Skeletal muscle tissue (tissue), 4 donors: ENCODE measurements around the gene PPHLN1. TPM values are rescaled to one million over a fixed set of nuclear protein-coding genes. Genes with fewer than 3 reads are reported as not detected.
"Not testable (repeated sequence)": the region's sequence is repeated elsewhere in the genome, so short reads cannot be mapped to it uniquely, and the experiment has no call there.

Experiments used
- H3K27ac ChIP-seq: one replicate; pipeline ENCODE4 v1.7.0; 2013; ENCODE audit warnings: mild to moderate bottlenecking, low read depth, low read length, inconsistent platforms
- H3K27me3 ChIP-seq, 3 donors: one replicate each; pipeline ENCODE4 v1.7.0; 2013; ENCODE audit warnings: low read length in 3 of 3; ENCODE audit not compliant: control insufficient read depth in 3 of 3, insufficient read depth in 3 of 3
- H3K36me3 ChIP-seq, 3 donors: one replicate each; pipeline ENCODE4 v1.7.0; 2013; ENCODE audit warnings: low read length in 3 of 3; ENCODE audit not compliant: control insufficient read depth in 3 of 3, insufficient read depth in 3 of 3
- H3K4me1 ChIP-seq, 3 donors: one replicate each; pipeline ENCODE4 v1.7.0; 2013; ENCODE audit warnings: low read length in 3 of 3, mild to moderate bottlenecking in 3 of 3; ENCODE audit not compliant: control insufficient read depth in 3 of 3, insufficient read depth in 3 of 3
- H3K4me3 ChIP-seq, 3 donors: one replicate each; pipeline ENCODE4 v1.7.0; 2013; ENCODE audit warnings: low read length in 3 of 3
- H3K9ac ChIP-seq, 3 donors: one replicate each; pipeline ENCODE4 v1.7.0; 2013; ENCODE audit warnings: low read length in 3 of 3, mild to moderate bottlenecking in 3 of 3, moderate library complexity in 2 of 3, low read depth in 1 of 3
- H3K9me3 ChIP-seq, 3 donors: one replicate each; pipeline ENCODE4 v1.7.0; 2013; ENCODE audit warnings: low read length in 3 of 3; ENCODE audit not compliant: control insufficient read depth in 3 of 3
- total RNA-seq: library from RNA; depleted of rRNA; stranded (reverse); fragments of >200 nt; gene quantifications from one replicate; pipeline ENCODE4 v1.2.3, GENCODE V29; 2014
- donor health status: Osteomylitis.

Gene PPHLN1
- total RNA-seq, 1 donor from 2014 or later = 59.0 TPM

GRCh38 chr12:42364692-42365091 is 38.7 kb downstream of the PPHLN1 start:
- no peaks in the 10 kb centered on the region for H3K36me3 ChIP-seq

GRCh38 chr12:42365486-42365885 is 39.5 kb downstream of the PPHLN1 start:
- H3K4me1 ChIP-seq = no peaks in the 10 kb centered on the region
- no peaks in the 10 kb centered on the region for H3K36me3 ChIP-seq
- no peak overlapping the region for H3K9ac ChIP-seq
- H3K4me3 ChIP-seq = no peak overlapping the region
- no peaks in the 10 kb centered on the region for H3K9me3 ChIP-seq
- H3K27ac ChIP-seq = no peak overlapping the region
- H3K27me3 ChIP-seq = no peaks in the 10 kb centered on the region

More at GRCh38 chr12:42364692-42365091, 38.7 kb downstream of the PPHLN1 start:
- Histone ChIP-seq H3K27me3 (no peaks in the 10 kb centered on the region), H3K9ac (no peak overlapping the region), H3K9me3 (no peaks in the 10 kb centered on the region), H3K27ac (no peak overlapping the region), H3K4me1 (no peaks in the 10 kb centered on the region), H3K4me3 (no peak overlapping the region)

GRCh38 chr12:42370013-42370412 is 44.0 kb downstream of the PPHLN1 start:
- H3K36me3 ChIP-seq = peaks cover 0 to 2% (median 0%) of the 10 kb centered on the region in 3 donors
- H3K9me3 ChIP-seq = no peaks in the 10 kb centered on the region
- H3K9ac ChIP-seq = no peak overlapping the region
- no peak overlapping the region for H3K27ac ChIP-seq
- no peaks in the 10 kb centered on the region for H3K4me1 ChIP-seq
- no peaks in the 10 kb centered on the region for H3K27me3 ChIP-seq
- H3K4me3 ChIP-seq = no peak overlapping the region

DNA sequence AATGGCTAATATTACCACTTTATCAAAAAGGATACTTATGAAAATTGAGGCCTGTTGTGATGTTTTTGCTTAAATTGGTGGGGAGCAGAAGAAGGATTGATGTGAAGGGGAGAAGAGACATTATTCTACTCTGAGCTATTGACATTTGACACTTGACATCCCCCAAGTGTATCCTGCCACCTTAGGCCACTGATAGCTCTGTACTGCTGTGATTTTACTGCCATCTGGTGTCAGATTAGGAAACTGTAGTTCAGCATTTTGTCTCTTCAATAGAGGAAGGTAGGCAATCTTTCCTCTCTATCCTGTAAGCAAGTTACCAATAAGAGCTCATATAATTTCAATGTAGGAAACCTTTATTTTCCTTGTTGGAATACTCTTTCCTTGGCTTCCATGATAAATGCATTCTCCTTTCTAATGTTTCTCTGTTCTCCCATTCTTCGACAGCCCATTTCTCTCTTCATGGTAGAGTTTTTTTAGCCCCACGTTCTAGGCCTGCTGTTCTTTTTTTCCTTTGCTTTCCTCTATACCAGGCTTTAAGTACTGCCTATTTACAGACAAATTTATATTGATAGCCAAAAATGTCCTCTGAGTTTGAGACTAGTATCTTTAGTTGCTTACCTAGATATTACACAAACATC is 46.3 kb downstream of the PPHLN1 start:
- Histone ChIP-seq H3K4me3 (no peak overlapping the region), H3K9ac (no peak overlapping the region), H3K4me1 (no peaks in the 10 kb centered on the region), H3K27me3 (no peaks in the 10 kb centered on the region), H3K9me3 (no peaks in the 10 kb centered on the region), H3K27ac (no peak overlapping the region), H3K36me3 (peaks cover 0 to 9% (median 7%) of the 10 kb centered on the region in 3 donors)

DNA sequence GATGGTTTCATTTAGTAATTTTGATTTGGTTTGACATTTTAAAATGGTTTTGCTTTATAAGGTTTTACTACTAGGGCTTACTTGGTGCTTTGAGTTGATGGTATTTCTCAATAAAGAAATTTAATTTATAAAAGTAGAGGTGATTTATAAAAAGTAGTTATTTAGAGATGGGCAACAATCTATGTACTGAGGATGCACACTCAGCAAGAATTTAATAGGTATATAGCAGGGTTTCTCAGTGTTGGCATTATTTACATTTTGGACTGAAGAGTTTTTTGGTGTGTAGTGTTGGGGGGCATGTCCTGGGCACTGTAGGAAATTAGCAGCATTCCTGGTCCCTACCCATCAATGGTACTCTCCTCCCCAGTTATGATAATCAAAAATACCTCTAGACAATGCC is 47.7 kb downstream of the PPHLN1 start:
- H3K36me3 ChIP-seq = peaks cover 0 to 9% (median 7%) of the 10 kb centered on the region in 3 donors
- H3K27ac ChIP-seq = no peak overlapping the region
- no peak overlapping the region for H3K4me3 ChIP-seq
- no peak overlapping the region for H3K9ac ChIP-seq
- H3K27me3 ChIP-seq = no peaks in the 10 kb centered on the region
- no peaks in the 10 kb centered on the region for H3K9me3 ChIP-seq
- no peaks in the 10 kb centered on the region for H3K4me1 ChIP-seq

DNA sequence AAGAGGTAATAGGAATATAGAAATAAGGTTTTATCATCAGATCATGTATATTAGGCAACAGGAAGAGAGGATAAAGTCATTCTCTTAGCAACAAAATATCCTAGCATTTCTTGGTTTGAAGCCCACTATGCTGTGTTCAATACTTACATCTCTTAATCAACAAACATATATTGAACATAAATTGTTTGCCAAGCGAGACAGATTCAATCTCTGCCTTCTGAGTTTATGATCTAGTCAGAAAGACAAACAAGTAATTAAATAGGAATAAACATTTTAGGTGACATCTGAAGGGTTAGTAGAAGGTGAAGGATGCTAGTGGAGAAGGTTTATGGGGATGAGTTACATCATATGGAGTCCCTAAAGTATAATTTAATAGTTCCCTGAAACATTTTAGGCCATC is 54.8 kb downstream of the PPHLN1 start:
- Histone ChIP-seq H3K4me3 (no peak overlapping the region), H3K27ac (no peak overlapping the region), H3K4me1 (no peaks in the 10 kb centered on the region), H3K27me3 (no peaks in the 10 kb centered on the region), H3K9me3 (no peaks in the 10 kb centered on the region), H3K36me3 (peaks cover 0 to 6% (median 5%) of the 10 kb centered on the region in 3 donors), H3K9ac (no peak overlapping the region)

GRCh38 chr12:42382013-42382696 is 56.2 kb downstream of the PPHLN1 start:
- Histone ChIP-seq H3K36me3 (no peaks in the 10 kb centered on the region), H3K9me3 (no peaks in the 10 kb centered on the region), H3K27me3 (no peaks in the 10 kb centered on the region), H3K9ac (no peak overlapping the region), H3K27ac (no peak overlapping the region), H3K4me1 (no peaks in the 10 kb centered on the region), H3K4me3 (no peak overlapping the region)

- H3K4me1 ChIP-seq = no peaks in the 10 kb centered on the region
- no peaks in the 10 kb centered on the region for H3K27me3 ChIP-seq
- H3K9me3 ChIP-seq = no peaks in the 10 kb centered on the region
- peaks cover 0 to 9% (median 5%) of the 10 kb centered on the region in 3 donors for H3K36me3 ChIP-seq
- H3K9ac ChIP-seq = no peak overlapping the region
- no peak overlapping the region for H3K4me3 ChIP-seq
- no peak overlapping the region for H3K27ac ChIP-seq
These were observed 59.4 kb downstream of the PPHLN1 start for GRCh38 chr12:42385326-42385841.

DNA sequence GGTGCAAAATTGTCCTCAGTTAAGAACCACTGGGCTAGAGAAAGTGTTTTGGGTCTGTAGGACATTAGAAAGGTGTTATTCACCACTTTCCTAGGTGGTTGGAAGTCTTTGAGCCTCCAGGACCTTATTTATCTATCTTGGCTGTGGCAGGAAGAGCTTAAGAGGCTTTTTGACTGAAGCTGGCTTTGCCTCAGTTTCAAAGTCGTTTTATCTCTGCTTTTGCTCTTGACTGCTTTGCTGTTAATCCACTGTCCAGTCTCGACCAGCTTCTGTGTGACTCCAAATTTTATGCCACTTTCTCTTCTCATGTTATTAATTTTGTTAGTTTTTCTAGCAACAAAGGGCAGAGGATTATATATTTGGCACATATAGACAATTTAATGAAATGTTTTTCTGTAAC is 60.3 kb downstream of the PPHLN1 start:
- no peaks in the 10 kb centered on the region for H3K4me1 ChIP-seq
- H3K36me3 ChIP-seq = peaks cover 0 to 11% (median 5%) of the 10 kb centered on the region in 3 donors
- H3K9me3 ChIP-seq = no peaks in the 10 kb centered on the region
- H3K27me3 ChIP-seq = no peaks in the 10 kb centered on the region
- H3K27ac ChIP-seq = no peak overlapping the region
- no peak overlapping the region for H3K9ac ChIP-seq
- no peak overlapping the region for H3K4me3 ChIP-seq

- H3K27ac ChIP-seq = not testable (repeated sequence)
These were observed 62.1 kb downstream of the PPHLN1 start for GRCh38 chr12:42388086-42388485.

More at GRCh38 chr12:42388086-42388485, 62.1 kb downstream of the PPHLN1 start:
- H3K9ac ChIP-seq, H3K4me1 ChIP-seq, H3K4me3 ChIP-seq, H3K9me3 ChIP-seq, H3K27me3 ChIP-seq: not testable (repeated sequence)
- H3K36me3 ChIP-seq = peaks cover 0 to 11% (median 5%) of the 10 kb centered on the region in 3 donors
